ENCODE results near the gene TMPRSS3.

The TMPRSS3 gene

DNA sequence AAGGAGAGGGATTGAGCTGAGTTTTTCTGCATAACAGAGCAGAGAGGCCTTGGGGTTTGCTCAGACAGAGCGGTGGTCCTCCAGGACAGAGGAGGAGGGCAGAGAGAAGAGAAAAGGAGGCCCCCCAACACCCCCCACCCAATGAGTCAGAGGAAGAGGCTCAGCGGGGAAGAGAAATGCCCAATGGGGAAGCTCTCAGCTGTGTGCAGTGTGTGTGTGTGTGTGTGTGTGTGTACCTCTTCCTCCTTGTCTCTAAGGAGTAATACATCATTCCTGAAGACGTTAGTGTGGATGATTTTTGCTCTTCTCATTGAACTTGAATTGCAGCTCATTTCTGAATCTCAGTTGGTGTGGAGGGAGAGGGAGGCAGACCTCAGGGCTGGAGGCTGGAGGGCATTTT, 8.7 kb downstream of the TMPRSS3 start:
- no peak for DNase-seq

DNA sequence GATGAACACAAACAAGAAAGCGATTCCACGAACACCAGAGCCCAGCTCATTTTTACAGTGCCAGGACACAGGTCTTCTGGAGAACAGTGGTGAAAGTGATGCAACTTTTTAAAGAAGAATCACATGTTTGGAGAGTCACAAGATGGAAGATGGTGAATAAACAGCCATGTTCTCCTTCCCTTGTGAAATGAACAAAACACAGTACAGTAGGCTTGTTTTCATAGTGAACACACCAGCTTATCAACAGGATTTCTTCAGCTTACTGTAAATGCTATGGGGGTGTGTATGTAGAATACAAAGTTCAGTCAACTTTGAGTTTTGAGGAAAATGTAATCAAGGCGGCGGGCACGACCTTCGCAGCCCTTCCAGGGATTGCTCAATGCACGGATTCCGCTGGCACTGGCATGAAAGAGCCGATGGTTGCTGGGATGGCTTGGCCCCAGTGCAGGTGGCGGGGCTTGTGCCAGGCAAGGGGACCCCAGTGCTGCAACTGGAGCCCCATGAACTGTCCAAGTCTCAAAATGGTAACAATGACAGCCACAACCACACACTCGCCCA, 9.7 kb downstream of the TMPRSS3 start:
- no peak for DNase-seq

DNA sequence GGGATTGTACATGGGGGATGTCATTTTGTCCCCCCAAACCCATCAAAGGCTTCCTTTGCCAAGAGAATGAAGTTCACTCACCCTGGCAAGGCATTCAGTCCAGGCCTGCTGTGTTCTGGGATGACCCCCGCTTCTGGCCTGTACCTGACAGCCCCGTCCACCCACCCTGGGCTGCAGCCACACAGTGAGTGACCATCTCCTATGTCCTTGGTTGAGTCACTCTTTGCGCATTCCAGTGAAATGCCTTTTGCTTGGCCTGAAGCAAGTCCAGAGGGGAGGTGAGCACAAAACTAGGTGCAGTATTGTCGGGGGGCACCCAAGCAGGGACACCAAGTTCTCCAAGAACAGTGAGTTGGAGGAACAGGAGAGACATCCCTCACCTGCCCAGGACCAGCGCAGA, 10.2 kb downstream of the TMPRSS3 start:
- no peak for DNase-seq

DNA sequence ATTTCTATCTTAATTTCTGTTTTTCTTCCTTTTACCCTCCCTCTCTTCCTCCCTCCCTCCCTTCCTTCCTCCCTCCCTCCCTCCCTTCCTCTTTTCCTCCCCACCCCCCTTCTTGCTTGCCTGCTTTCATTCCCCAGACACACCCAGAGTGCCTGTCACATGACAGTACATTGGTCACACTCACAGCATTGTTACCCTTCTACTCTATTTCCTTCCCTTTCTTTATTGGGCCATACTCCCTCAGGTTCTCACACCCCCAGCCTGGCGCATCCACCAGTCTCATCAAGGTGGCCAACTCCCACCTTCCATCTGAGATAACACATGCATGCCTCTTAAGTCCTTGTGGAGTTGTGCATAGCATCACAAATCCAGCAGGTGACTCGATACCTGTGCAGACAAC, 10.9 kb downstream of the TMPRSS3 start:
- DNase-seq: no peak

DNA sequence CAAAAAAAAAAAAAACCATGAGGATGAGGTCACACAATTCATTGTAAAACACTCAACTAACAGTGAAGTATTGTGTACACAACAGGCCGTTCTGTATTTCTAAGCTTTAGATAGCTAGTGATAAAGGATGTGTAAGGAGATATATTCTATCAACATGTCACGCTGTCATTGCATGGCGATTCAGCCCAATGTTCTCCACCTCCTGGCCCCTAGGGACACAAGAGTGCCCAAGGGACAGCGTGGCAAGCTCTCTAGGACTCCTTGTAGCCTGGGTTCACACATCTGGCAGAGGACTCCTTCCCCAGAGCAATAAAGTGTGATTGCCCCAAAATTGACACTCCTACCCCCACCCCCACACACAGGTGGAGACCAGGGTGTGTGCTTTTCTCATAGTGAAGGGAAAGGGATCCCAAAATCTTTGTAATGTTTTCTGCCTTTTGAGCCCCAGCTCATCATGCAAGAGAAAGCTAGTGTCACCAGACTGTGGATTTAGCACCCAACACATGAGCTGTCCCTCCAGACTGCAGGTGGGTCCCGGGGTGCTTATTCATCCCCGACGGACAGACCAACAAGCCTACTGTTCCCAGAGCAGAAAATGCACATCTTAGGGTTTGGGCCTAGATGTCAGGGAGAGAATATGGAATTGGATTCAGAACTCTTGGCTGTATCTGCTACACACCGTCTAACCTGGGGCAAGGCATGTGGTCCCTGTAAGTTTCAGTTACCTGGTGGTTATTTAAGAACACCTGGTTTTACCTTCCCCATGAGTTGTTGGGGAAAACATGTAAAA, 11.5 kb downstream of the TMPRSS3 start:
- DNase-seq: no peak

DNA sequence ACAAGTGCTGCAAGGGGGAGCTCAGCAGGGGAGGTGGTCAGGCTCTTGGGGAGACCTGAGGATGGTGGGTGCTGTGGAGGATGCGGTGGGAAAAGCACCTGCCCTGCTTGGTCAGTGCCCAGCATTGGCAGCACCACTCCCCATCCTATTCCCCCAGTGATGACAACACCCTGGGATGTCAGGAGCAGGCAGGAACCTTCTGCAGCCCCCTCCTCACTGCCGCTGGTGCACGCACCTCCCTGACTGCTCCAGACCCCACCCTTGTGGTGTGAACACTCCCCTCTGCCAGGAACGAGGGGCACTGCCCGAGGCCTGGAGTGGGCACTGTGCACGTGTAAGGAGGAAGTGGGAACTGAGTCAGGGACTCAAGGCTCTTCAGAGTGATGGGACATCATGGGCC, 12.5 kb downstream of the TMPRSS3 start:
- no peak for DNase-seq

DNA sequence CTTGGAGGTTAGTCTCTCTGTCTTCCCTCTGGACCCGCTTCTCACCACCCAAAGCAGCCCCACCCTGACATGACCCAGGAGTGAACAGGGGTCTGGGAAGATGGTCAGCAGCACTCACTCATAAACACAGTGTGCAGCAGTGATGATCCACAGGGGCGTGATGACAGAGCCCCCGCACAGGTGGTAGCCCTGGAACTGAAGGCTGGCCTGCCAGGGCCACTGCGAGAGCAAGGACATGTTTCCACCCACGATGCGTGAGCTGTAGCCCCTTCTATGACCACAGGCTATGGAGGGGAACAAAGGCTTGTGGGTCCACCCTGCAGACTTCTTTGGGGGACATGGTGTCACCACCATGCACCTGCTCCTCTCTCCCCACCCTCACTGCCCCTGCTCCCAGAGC, 12.9 kb downstream of the TMPRSS3 start:
- no peak for DNase-seq

DNA sequence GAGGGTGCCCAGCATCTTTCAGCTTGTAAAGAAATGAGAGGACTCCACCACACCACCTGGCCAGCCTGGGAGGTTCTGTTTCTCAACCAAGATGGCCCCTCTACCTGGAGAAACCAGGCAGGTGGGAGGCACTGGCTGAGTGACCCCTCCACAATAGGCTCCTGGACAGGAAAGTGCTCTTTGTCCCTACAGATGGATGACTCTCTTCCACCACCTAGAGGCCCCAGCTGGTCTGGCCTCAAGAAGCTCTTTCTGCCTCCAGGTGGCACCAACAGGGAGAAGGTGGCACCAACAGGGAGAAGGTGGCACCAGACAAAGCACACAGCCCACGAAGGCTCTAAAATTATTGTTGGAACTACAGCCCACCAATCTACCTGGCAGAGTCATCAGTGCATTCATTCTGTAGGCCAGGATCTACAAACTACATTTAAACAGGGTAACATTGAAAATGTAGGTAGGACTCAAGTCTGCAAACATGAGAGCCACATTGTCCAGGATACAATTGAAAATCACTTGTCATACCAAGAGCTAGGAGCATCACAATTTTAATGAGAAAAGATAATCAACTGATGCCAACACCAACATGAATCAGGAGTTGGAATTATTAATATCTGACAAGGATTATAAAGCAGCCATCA, 14.4 kb downstream of the TMPRSS3 start:
- DNase-seq: peak; percentile 66

DNA sequence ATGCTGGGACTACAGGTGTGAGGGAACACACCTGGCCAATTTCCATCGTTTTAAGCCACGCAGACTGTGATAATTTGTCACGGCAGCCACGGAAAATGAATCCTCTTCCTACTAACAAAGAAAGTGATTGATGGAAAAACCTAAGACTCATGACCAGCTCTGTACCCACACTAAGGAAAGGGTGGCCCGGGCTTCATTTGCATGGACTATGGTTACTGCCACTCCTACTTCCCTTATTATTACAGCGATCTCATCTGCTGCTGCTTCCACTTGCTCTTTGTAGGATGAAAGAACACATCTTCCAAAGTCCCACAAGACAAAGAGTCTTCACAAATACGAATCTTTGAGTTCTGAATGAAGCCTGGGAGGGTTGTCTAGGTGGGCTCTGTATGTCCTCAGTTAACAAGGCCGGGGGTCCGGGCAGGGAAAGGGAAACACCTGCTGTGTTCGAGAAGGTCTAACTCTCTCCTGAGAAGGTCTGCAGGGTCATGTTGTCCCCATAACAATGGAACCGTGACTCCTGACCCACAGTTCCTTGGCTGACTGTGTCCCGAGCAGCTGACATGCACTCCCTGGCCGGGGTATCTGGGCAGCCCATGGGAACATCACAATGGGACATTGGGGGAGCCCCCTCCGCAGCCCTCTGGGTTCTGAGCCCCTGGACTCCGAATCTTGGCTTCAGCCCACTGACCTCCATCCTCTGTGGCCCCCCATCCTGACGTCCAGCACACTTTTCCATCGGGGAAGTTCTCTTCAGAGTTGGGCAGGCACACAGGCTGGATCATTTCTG, 16.2 kb downstream of the TMPRSS3 start:
- no peak for DNase-seq

DNA sequence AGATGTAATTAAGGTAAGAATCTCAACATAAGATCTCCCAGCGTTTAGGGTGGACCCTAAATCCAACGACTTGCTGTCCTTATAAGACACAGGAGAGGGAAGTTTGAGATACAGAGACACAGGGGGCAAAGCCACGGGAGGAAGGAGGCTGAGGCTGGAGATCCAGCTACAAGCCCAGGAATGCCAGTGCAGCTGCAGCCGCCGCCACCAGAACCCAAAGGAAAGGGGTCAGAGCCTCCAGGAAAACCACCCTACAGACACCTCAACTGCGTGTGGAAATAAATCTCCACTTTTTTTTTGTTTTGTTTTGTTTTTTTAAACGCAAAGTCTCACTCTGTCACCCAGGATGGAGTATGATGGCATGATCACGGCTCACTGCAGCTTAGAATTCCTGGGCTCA, 17.4 kb downstream of the TMPRSS3 start:
- no peak for DNase-seq

DNA sequence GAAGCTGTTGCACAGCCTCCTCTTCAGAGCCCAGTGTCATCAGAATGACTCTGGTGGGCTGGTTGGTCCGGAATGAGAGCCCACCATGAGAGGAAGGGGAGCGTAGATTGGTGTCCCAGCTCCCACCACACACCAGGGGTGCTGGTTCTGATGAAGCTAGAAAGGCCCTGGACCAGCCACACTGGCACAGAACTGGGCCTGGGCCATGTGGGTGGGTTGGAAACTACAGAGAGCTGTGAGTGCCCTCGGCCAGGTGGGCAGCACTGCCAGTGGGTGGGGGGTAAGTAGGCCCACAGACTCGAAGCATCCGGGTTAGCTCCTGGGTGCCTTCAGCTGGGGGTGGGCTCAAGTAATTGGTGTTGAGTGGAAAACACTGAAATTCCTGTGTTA, 17.9 kb downstream of the TMPRSS3 start:
- no peak for DNase-seq

DNA sequence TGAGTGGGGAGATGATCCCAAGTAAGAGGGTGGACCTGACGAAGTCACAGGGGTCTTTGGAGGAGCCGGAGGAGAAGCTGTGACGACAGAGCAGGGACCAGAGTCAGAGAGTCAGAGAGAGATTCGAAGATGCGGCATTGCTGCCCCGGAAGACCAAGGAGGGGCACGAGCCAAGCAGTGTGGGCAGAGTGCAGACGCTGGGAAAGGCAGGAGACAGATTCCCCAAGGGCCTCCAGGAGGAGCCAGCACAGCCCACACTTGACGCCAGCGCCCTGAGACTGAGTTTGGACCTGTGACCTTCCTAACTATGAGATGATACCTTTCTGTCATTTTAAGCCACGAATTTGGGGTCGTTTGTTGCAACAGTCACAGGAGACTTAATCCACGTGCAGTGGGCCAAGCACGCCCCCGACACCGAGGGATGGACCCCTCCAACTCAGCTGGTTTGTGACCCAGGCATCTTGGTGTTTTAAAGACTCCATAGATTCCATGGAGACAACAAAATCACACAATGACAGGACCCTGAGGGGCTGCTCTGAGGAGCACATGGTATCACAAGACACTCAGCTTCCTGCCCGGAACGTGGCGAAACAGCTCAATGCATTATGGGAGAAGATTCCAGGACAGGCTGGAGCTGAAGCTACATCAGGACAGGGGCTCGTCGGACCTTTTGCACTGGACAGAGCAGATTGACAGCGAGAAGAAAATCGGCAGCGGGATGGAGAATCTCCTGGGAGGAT, 18.5 kb downstream of the TMPRSS3 start:
- DNase-seq: no peak

DNA sequence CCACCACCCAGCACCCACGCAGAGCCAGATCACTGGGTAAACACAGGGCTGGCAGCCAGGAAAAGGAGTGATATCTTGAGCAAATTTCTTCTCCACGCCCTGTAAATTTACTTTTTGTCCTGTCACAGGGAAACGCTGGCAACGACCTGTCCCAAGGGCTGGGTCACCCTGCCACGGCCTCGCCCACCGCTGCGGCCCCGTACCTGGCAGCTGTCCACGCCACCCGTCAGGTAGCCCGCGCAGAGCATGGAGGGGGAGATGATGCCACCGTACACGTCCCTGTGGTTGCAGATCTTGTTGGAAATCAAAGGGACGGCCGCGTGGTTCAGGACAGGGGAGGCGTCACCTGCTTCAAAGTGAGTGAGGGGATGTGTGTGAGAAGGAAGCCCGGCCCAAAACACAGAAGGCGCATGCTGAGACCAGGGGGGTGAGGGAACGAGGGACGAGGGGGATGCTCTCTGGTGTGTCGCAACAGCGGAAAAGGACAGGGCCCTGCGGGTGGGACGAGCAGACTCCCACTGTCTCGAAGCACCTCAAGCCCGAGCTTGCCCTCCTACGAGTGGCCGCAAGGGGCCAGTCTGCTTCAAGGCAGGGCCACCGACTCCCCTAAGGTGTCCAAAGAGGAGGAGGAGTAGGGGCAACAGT, 19.4 kb downstream of the TMPRSS3 start:
- no peak for DNase-seq

DNA sequence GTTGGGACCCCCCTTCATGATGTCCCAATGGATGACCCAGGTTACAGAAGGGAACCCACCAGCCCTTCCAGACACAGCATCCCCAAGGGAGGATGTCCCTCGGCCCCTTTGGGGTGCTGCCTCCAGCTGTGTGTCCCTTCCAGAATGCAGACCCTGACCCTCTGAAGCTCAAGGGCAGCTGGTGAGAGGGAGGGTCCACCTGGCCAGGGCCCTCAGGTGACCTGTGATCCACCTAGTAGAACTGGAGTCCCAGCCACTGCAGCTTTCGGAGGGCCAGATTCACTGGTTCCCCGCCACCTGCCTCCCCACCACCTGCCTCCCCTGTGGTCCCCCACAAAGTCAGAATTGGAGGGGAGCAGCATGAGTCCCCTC, 19.9 kb downstream of the TMPRSS3 start:
- DNase-seq: no peak

DNA sequence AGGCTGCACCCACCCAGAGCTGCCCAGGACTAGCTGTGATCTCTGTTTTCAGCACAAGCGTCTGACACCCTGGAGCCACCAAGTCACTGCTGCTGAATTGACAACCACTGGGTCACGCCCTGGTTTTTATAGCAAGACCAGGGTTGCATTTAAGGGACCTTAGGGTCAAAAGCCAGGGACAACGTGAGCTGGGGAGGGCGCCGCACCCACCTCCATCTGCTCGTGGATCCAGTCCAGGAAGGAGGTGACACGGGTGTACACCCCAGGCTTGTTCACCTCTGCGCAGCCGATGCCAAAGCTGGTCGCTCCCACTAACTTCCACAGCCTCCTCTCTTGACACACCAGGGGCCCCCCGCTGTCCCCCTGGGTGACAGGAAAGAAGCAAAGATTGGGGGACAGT, 20.3 kb downstream of the TMPRSS3 start:
- DNase-seq: no peak

DNA sequence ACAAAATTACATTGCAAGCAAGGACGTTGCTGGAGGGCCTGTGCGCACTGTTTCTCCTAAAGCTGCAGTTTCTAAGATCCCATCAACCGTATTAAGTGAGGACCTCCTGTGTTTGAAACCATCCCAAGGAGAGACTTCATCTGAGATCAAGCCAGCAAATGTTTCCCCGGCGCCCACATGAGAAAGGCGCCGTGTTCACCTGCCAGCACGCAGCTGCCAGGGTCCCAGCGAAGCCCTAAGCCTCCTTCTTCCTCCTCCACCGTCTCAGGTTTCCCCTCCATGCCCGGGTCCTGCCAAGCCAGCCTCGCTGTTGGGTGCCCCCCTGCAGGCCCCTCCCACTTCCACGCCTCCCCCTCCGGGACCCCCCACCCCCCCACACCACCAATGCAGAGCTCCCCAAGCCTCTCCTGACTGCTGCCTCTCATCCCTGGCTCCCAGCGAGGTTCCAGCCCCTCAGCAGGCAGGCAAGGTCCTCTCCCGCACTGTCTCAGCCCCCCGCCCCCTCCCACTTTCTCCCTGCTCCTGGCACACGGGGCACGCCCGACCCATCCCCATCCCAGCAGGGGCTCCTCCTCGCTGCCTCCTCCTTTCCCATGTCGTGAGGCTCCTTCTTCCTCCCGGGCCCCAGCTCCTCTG, 20.9 kb downstream of the TMPRSS3 start:
- no peak for DNase-seq

DNA sequence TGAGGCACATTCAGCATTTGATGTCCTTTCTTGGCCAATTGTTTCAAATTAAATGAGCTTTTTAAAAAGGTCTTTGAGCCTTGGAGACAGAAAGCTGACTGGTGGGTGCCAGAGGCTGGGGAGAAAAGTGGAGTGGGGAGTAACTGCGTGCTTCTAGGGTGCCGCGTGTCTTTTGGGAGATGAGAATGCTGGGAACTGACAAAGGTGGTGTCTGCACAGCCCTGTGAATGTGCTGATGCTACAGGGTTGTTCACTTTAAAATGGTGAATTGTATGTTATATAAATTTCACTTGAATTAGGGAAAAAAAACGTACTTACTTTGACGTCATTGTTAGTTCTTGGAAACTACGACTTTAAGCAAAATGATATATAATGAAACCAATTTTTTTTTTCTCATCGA, 21.4 kb downstream of the TMPRSS3 start:
- DNase-seq: no peak

DNA sequence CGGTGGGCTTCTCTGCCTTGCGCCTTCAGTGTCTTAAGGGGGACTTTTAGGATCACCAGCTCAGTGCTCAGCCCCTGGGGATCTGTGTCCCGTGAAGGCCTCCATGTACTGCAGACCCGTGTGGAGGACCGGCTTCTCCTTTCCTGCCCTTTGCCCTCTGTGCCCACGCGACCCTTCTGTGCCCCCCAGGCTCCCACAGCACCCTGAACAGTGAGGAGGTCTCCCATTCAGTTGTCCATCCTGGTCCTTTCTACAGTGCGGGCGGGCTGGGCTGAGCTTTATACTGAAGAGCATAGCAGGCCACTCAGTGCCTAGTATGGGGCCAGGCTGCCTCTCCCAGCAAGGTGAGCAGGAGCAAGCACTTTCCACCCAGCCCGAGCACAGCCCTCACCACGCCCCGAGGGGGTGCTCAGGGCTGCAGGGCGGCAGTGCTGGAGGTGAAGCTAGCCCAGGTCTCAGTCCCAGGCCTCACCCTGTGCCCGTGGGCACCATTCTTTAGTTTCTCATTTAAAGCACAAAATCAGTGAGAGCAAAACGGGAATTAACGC, 21.9 kb downstream of the TMPRSS3 start:
- no peak for DNase-seq

DNA sequence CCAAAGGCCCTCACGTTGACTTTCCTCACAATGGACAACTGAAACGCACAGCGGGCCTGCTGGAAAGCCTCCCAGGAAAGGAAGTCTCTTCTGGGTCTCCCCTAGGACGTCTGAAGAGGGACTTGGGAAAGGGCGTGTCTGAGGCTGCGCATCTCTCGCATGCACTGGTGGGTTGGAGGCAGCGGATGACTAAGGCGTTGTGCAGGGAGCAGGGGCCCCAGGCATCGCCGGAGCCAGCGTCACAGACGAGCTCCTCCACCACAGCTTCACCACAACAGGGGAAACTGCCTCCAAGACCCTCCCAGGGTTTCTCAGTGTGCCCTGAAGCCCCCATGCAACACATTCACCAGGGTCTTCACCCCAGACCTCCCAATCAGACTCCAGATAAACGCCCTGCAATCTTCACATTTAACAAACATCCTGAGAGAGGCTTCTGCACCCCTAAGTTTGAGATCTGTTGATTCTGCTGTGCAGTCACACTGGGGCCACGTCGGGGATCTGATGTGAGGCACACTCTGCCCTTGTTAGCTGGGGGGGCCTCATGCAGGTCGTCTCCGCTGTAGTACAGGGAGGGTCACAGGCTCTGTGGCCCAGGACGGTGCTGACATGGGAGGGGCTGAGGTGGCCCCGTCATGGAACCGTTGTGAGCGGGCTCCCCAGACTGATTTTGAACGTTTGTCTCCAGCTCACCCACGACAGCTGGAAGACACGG, 22.5 kb downstream of the TMPRSS3 start:
- no peak for DNase-seq

DNA sequence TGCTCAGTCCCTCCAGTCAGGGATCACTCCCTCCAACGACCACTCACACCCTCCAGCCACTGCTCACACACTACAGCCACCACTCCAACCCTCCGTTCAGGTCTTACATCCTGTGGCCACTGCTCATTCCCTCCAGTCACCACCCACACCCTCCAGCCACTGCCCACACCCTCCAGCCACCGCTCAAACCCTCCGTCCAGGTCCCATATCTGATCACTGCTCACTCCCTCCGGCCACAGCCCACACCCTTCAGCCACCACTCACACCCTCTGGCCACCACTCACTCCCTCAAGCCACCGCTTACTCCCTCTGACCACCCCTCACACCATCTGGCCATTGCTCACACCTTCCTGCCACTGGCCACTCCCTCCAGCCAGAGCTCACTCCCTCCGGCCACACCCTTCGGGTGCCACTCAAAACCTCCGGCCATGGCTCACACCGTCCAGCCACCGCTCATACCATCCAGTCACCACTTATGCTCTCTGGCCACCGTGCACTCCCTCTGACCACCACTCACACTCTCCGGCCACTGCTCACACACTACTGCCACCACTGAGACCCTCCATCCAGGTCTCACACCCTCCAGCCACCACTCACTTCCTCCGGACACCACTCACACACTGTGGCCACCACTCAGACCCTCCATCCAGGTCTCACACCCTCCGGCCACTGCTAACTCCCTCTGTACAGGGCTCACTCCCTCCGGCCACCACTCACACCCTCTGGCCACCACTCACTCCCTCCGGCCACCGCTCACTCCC, 24.8 kb downstream of the TMPRSS3 start:
- no peak for DNase-seq

All from NCI-H526 treated with DMSO at 0.1 percent for 48 hours (cell line).